Measurements from ENCODE around the gene FGGY.

Gene FGGY

DNA sequence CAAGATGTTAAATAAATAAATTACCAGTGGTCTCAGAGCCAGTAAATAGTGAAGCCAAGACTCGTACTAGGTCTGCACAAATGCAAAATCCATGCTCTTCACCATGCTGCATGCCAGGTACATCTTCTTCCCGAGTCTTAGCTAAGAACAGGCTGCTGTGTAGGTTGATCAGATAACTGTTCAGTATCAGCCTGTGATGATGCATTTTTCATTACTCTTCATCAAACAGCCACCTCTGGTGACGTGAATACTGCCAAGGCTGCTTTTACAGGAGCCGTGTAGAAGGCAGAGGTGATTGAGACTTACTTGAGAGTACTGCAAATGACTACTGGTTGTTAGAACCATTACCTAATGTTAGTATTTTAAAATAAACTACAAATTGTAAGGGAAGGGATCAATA, 478.6 kb downstream of the FGGY start:
- Mint-ChIP-seq H3K9me3 (no peaks in the 10 kb centered on the region), H3K27me3 (peaks cover 0 to 13% of the 10 kb centered on the region in 2 donors), H3K27ac (no peak overlapping the region), H3K36me3 (ENCODE audit: insufficient read depth) (no peaks in the 10 kb centered on the region), H3K4me1 (ENCODE audit: low read depth in 2 of 2) (no peaks in the 10 kb centered on the region), H3K4me3 (no peak overlapping the region)
- ATAC-seq (replicated peaks) (no peak), DNase-seq (no peak)

DNA sequence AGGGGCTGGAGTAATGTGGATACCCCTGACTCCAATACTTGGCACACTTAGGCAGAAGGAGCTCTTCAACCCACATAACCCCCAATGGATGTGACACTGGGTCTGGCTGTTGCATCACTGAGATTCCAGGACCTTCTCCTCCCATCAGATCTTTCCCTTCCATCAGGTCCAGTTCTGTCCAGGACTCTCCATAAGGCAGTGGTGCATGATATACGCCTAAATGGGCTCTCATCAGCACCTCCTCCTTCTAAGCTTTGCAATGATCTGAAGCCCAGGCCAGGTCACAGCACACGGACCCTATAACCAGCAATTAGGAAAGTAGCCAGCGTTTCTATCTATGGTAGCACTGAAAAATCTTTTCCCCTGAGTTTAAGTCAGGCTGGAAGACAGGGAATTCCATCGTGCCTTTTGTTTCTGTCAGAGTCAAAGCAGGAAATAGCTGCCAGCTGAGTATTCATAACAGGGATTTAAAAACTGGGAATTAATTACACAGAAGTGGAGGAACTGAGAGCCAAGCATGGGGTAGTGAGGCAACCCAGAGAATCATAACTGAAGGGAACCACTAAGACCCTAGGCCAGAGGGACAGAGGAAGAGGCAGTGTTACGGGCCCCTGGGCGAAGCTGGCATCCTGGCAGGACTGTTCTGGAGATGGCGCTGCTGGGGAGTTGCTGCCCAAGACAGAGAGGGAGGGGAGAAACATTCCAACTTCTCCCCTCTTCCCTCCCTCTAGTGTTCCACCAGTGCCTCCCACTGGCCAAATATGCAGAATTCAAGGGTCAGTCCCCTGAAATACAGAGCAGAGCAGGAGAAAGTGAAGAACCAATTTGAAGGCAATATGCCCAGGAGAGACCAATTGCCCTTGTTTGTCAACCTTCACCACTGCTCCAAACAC, 480.3 kb downstream of the FGGY start:
- H3K36me3 Mint-ChIP-seq (ENCODE audit: insufficient read depth): no peaks in the 10 kb centered on the region
- DNase-seq (no peak), ATAC-seq (replicated peaks) (no peak)
- no peaks in the 10 kb centered on the region for H3K4me1 Mint-ChIP-seq (ENCODE audit: low read depth in 2 of 2)
- no peaks in the 10 kb centered on the region for H3K9me3 Mint-ChIP-seq
- H3K4me3 Mint-ChIP-seq: no peak overlapping the region
- no peak overlapping the region for H3K27ac Mint-ChIP-seq
- H3K27me3 Mint-ChIP-seq: peaks cover 0 to 13% of the 10 kb centered on the region in 2 donors

DNA sequence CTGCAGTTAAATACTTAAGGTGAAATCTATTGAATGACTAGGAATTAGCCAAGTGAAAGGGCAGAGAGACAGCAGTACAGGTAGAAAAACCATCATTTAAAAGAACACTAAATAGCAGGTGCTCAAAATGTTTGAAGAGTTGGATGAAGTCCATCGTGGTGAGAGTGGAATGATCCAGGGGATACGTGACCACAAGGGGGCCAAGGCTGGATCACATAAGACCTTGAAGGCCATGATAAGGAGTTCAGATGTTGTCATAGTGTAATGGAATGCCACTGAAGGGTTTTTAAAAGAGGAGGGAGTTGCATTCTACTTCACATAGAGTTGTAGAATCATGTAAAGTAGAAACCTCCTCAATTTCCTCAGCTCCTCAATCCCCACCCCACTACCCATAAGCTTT, 483.1 kb downstream of the FGGY start:
- Mint-ChIP-seq H3K36me3 (ENCODE audit: insufficient read depth) (no peaks in the 10 kb centered on the region), H3K4me1 (ENCODE audit: low read depth in 2 of 2) (no peaks in the 10 kb centered on the region), H3K9me3 (no peaks in the 10 kb centered on the region), H3K27me3 (peaks cover 0 to 13% of the 10 kb centered on the region in 2 donors), H3K27ac (no peak overlapping the region), H3K4me3 (no peak overlapping the region)
- no peak for DNase-seq
- ATAC-seq (replicated peaks): no peak

DNA sequence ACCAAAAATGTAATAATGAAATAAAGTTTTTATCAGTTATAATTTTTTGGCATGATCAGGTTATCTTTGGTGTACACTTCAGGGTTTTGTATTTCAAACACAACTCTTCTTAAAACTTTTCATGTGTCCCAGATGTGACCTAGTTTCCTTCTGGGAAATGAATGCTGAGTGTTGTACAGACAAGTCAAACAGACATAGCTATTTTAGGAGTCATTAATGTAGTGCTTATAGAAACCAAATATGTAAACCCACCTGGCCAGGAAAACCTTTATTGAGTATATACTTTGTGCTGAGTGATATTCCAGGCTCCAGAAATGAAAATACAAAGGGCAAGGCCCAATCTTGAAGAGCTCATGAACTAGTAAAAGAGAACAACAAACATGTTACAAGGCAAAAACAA, 491.9 kb downstream of the FGGY start:
- peaks cover 35 to 36% of the 10 kb centered on the region in 2 donors for H3K27me3 Mint-ChIP-seq
- H3K4me1 Mint-ChIP-seq (ENCODE audit: low read depth in 2 of 2): no peaks in the 10 kb centered on the region
- H3K36me3 Mint-ChIP-seq (ENCODE audit: insufficient read depth): no peaks in the 10 kb centered on the region
- H3K27ac Mint-ChIP-seq: no peak overlapping the region
- peaks cover 6 to 26% of the 10 kb centered on the region in 2 donors for H3K9me3 Mint-ChIP-seq
- DNase-seq: no peak
- ATAC-seq (replicated peaks): no peak
- H3K4me3 Mint-ChIP-seq: no peak overlapping the region

DNA sequence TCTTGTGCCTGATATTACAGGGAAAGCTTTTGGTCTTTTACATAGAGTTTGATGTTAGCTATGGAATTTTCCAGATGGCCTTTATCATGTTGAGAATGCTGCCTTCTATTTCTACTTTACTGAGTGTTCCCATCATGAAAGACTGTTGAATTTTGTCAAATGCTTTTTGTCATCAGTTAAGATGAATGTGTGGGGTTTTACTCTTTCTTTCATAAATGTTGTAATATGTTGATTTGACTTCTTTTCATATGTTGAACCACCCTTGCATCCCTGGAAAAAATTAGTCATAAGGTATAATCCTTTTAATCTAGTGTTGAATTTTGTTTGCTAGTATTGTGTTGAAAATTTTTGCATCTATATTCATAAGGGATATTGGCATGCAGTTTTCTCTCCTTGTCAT, 501.7 kb downstream of the FGGY start:
- Mint-ChIP-seq H3K4me3 (no peak overlapping the region), H3K27me3 (peaks cover 12 to 39% of the 10 kb centered on the region in 2 donors), H3K9me3 (peaks cover 0 to 6% of the 10 kb centered on the region in 2 donors), H3K4me1 (ENCODE audit: low read depth in 2 of 2) (no peaks in the 10 kb centered on the region), H3K36me3 (ENCODE audit: insufficient read depth) (no peaks in the 10 kb centered on the region), H3K27ac (no peak overlapping the region)
- DNase-seq (no peak), ATAC-seq (replicated peaks) (no peak)

DNA sequence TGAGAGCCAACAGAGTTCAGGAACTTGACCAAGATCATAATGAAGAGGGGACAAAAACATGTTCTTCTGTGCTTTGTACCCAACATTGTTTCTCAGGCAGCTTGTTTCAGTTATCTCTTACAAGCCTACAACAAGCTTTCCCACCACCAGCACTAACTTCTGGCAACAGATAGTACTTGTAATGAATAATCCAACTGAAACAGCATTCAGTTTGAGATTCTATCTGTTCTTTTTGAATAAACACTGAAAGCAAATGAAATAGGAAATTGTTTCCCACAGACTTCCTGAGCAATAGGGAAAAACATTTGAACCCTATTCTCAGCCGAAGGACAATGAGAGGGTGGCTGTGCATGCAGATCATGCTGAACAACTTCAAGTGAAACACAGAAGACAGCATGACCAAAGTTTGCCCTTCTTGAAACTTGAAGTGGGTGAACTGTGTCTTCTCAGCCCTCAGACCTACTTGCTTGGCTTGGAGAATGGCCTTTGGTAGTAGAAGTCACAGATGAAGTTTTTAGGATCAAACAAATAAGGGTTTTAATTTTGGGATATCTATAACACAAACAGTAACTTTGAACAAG, 506.7 kb downstream of the FGGY start:
- peaks cover 3% of the 10 kb centered on the region for H3K36me3 Mint-ChIP-seq (ENCODE audit: insufficient read depth)

DNA sequence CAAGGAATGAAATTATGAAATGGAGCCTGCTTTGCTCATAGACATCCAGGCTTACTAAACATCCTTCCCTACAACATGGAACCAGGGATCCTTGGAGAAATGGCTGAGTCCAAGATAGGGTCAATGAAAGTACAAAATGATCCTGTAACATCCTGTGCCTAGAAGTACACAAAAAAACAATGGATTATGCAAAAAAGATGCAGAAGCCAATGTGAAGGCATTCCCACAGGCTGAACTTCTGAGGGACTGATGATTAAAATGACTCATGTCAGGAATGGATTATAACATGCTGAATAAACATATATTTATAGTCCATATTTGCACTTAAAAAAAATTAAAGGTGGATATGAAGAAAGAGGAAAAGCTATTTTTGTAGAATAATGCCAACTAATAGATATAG, 507.4 kb downstream of the FGGY start:
- H3K9me3 Mint-ChIP-seq: peaks cover 0 to 6% of the 10 kb centered on the region in 2 donors
- peaks cover 19 to 42% of the 10 kb centered on the region in 2 donors for H3K27me3 Mint-ChIP-seq
- no peak overlapping the region for H3K4me3 Mint-ChIP-seq
- peaks cover 3% of the 10 kb centered on the region for H3K36me3 Mint-ChIP-seq (ENCODE audit: insufficient read depth)
- H3K27ac Mint-ChIP-seq: no peak overlapping the region
- ATAC-seq (replicated peaks) (no peak), DNase-seq (no peak)
- H3K4me1 Mint-ChIP-seq (ENCODE audit: low read depth in 2 of 2): no peaks in the 10 kb centered on the region

More for the DNA sequence above, 506.7 kb downstream of the FGGY start:
- DNase-seq (no peak), ATAC-seq (replicated peaks) (no peak)
- no peak overlapping the region for H3K4me3 Mint-ChIP-seq
- no peak overlapping the region for H3K27ac Mint-ChIP-seq
- H3K4me1 Mint-ChIP-seq (ENCODE audit: low read depth in 2 of 2): no peaks in the 10 kb centered on the region
- H3K9me3 Mint-ChIP-seq: peaks cover 0 to 6% of the 10 kb centered on the region in 2 donors
- peaks cover 12 to 35% of the 10 kb centered on the region in 2 donors for H3K27me3 Mint-ChIP-seq

DNA sequence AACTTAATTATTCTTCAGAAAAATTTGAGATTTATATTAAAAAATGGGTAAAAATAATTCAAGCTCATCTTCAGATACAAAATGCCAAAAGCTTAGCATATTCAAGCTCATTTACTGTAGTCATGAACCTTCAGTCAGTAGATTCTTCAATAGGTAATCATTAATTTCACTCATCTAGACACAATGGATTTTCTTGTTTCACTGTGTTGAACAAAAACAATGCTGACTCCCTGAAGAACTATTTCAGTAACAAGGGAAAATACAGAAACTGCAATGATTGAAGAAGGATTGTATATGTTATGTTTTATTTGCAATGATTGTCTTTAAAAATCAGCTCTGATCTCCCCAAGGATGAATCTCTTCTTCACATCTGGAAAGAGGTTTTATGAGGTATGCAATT, 508.7 kb downstream of the FGGY start:
- no peaks in the 10 kb centered on the region for H3K4me1 Mint-ChIP-seq (ENCODE audit: low read depth in 2 of 2)
- no peak overlapping the region for H3K27ac Mint-ChIP-seq
- H3K4me3 Mint-ChIP-seq: no peak overlapping the region
- peaks cover 25 to 53% of the 10 kb centered on the region in 2 donors for H3K27me3 Mint-ChIP-seq
- ATAC-seq (replicated peaks) (no peak), DNase-seq (no peak)
- peaks cover 3% of the 10 kb centered on the region for H3K36me3 Mint-ChIP-seq (ENCODE audit: insufficient read depth)
- peaks cover 0 to 6% of the 10 kb centered on the region in 2 donors for H3K9me3 Mint-ChIP-seq
